H1 (cell line): ENCODE results near the gene MAP1LC3A. TPM values are rescaled to one million over a fixed set of nuclear protein-coding genes. Genes with fewer than 3 reads are reported as not detected.

Experiments
- CTCF ChIA-PET: fragments of 300-600 bp; sonication (Branson Sonifier 250); formaldehyde crosslinking; loops from one replicate; lab custom pipeline; 2021; ENCODE audit not compliant: partially characterized antibody; lab: Charles Lee
- POLR2A ChIA-PET: fragments of 300-600 bp; sonication (Branson Sonifier 250); formaldehyde crosslinking; loops from one replicate; lab custom pipeline; 2021; ENCODE audit warnings: inconsistent platforms; ENCODE audit not compliant: partially characterized antibody; lab: Charles Lee
- DNase-seq, 2 experiments: peaks; one replicate each; pipeline versions ENCODE4 v3.0.0 to v3.0.0-alpha.2; 2010 to 2022; ENCODE audit warnings: low spot score in 2 of 2, low read depth in 1 of 2, mixed read lengths in 1 of 2
- FAIRE-seq: peaks from 2 replicates; lab custom pipeline; 2011; peaks lifted over from hg19 to GRCh38; lab: Jason Lieb, UNC
- H2AFZ ChIP-seq: 2 replicates; pipeline ENCODE4 v1.8.1; 2012; ENCODE audit warnings: low read length, inconsistent platforms
- H2AK5ac ChIP-seq: 2 replicates; pipeline ENCODE4 v1.6.1; 2013; ENCODE audit warnings: low read depth, low read length
- H2BK120ac ChIP-seq: replicated peaks from 2 replicates; pipeline ENCODE3; 2013; ENCODE audit warnings: low read depth, low read length, inconsistent platforms
- H2BK12ac ChIP-seq: 2 replicates; pipeline ENCODE4 v1.6.1; 2013; ENCODE audit warnings: low read depth, low read length
- H2BK15ac ChIP-seq: 2 replicates; pipeline ENCODE4 v1.6.1; 2013; ENCODE audit warnings: low read length
- H2BK20ac ChIP-seq: 2 replicates; pipeline ENCODE4 v1.6.1; 2013; ENCODE audit warnings: low read length
- H2BK5ac ChIP-seq: 2 replicates; pipeline ENCODE4 v1.6.1; 2013; ENCODE audit warnings: low read depth, low read length
- H3K14ac ChIP-seq: 2 replicates; pipeline ENCODE4 v1.6.1; 2013; ENCODE audit warnings: inconsistent platforms; ENCODE audit not compliant: insufficient read length
- H3K18ac ChIP-seq: 2 replicates; pipeline ENCODE4 v1.6.1; 2013; ENCODE audit warnings: low read length; ENCODE audit errors: extremely low read depth
- H3K23ac ChIP-seq: 2 replicates; pipeline ENCODE4 v1.6.1; 2013; ENCODE audit warnings: inconsistent platforms; ENCODE audit not compliant: insufficient read length
- H3K23me2 ChIP-seq: 2 replicates; pipeline ENCODE4 v1.6.1; 2013; ENCODE audit warnings: low read depth, low read length
- H3K27ac ChIP-seq: 2 replicates; pipeline ENCODE4 v1.6.1; 2011; ENCODE audit warnings: low read depth, low read length, inconsistent platforms
- H3K27me3 ChIP-seq, 4 experiments: replicated peaks in 1 of 4; 1 replicate in 1 of 4; 2 replicates in 3 of 4; pipeline versions ENCODE4 v1.6.1 to v1.8.1; 2011 to 2013; ENCODE audit warnings: low read length in 3 of 4, mild to moderate bottlenecking in 3 of 4, inconsistent platforms in 2 of 4, mixed read lengths in 2 of 4, moderate library complexity in 1 of 4; ENCODE audit not compliant: control insufficient read depth in 3 of 4, insufficient read depth in 3 of 4; ENCODE audit errors: extremely low read depth in 1 of 4
- H3K36me3 ChIP-seq, 4 experiments: 2 replicates each; pipeline versions ENCODE4 v1.6.1 to v1.8.1; 2011 to 2013; ENCODE audit warnings: mild to moderate bottlenecking in 4 of 4, low read length in 3 of 4, moderate library complexity in 2 of 4, control low read depth in 1 of 4, inconsistent platforms in 1 of 4; ENCODE audit not compliant: insufficient read depth in 4 of 4, control insufficient read depth in 2 of 4
- H3K4ac ChIP-seq: replicated peaks from 2 replicates; pipeline ENCODE3; 2013; ENCODE audit warnings: low read length, low read depth, mixed read lengths, inconsistent platforms; ENCODE audit not compliant: insufficient read length
- H3K4me1 ChIP-seq, 4 experiments: replicated peaks in 1 of 4; 1 replicate in 1 of 4; 2 replicates in 3 of 4; pipeline versions ENCODE4 v1.6.1 to v1.8.1; 2011 to 2013; ENCODE audit warnings: low read length in 3 of 4, inconsistent platforms in 2 of 4, mixed read lengths in 1 of 4; ENCODE audit not compliant: insufficient read depth in 4 of 4, control insufficient read depth in 3 of 4
- H3K4me2 ChIP-seq, 2 experiments: 2 replicates each; pipeline versions ENCODE4 v1.6.1 to v1.8.1; 2011 to 2013; ENCODE audit warnings: low read depth in 2 of 2, low read length in 2 of 2, control low read depth in 1 of 2, inconsistent platforms in 1 of 2, mild to moderate bottlenecking in 1 of 2; ENCODE audit not compliant: insufficient read depth in 1 of 2
- H3K4me3 ChIP-seq, 4 experiments: fragments of 200-600, 300-600 bp in 1 of 4; sonication (generic), shearing (Covaris generic), sonication (Bioruptor Twin) in 1 of 4; 2 replicates each; pipeline versions ENCODE4 v1.5.1 to v1.8.1; 2011 to 2016; ENCODE audit warnings: low read length in 4 of 4, low read depth in 3 of 4, control low read depth in 2 of 4, inconsistent platforms in 2 of 4, mild to moderate bottlenecking in 2 of 4, mixed read lengths in 1 of 4, moderate library complexity in 1 of 4; ENCODE audit not compliant: insufficient read depth in 2 of 4; ENCODE audit errors: extremely low read depth in 1 of 4
- H3K56ac ChIP-seq: replicated peaks from 2 replicates; pipeline ENCODE3; 2013; ENCODE audit warnings: low read depth, mild to moderate bottlenecking, mixed read lengths, low read length, inconsistent platforms; ENCODE audit not compliant: insufficient read length
- H3K79me1 ChIP-seq: 2 replicates; pipeline ENCODE4 v1.6.1; 2013; ENCODE audit warnings: low read depth, low read length, control low read depth
- H3K79me2 ChIP-seq, 2 experiments: 2 replicates each; pipeline versions ENCODE4 v1.6.1 to v1.8.1; 2012 to 2013; ENCODE audit warnings: low read length in 2 of 2, mild to moderate bottlenecking in 2 of 2, inconsistent platforms in 1 of 2; ENCODE audit not compliant: insufficient read depth in 2 of 2, control insufficient read depth in 1 of 2
- H3K9ac ChIP-seq, 4 experiments: replicated peaks in 1 of 4; 1 replicate in 1 of 4; 2 replicates in 3 of 4; pipeline versions ENCODE4 v1.6.1 to v1.8.1; 2011 to 2013; ENCODE audit warnings: low read depth in 3 of 4, low read length in 3 of 4, control low read depth in 2 of 4, mild to moderate bottlenecking in 2 of 4, moderate library complexity in 2 of 4, inconsistent platforms in 1 of 4; ENCODE audit errors: extremely low read depth in 1 of 4
- H3K9me3 ChIP-seq, 2 experiments: 2 replicates each; pipeline versions ENCODE4 v1.6.1 to v1.8.1; 2012 to 2013; ENCODE audit warnings: mild to moderate bottlenecking in 2 of 2, moderate library complexity in 2 of 2, control low read depth in 1 of 2, inconsistent platforms in 1 of 2, low read depth in 1 of 2, low read length in 1 of 2, mixed read lengths in 1 of 2; ENCODE audit not compliant: insufficient read depth in 2 of 2
- H4K20me1 ChIP-seq, 2 experiments: replicated peaks in 1 of 2; 2 replicates each; pipeline versions ENCODE3 to v1.8.1; 2011 to 2013; ENCODE audit warnings: inconsistent platforms in 2 of 2, low read length in 2 of 2, mild to moderate bottlenecking in 1 of 2; ENCODE audit not compliant: insufficient read depth in 2 of 2, control insufficient read depth in 1 of 2
- H4K5ac ChIP-seq: 2 replicates; pipeline ENCODE4 v1.6.1; 2013; ENCODE audit warnings: low read length, low read depth, mixed read lengths, inconsistent platforms; ENCODE audit not compliant: insufficient read length
- H4K8ac ChIP-seq: 2 replicates; pipeline ENCODE4 v1.8.0; 2013; ENCODE audit warnings: mild to moderate bottlenecking, moderate library complexity, low read length, inconsistent platforms; ENCODE audit not compliant: insufficient read depth; ENCODE audit errors: extremely low read depth
- H4K91ac ChIP-seq: replicated peaks from 2 replicates; pipeline ENCODE3; 2013; ENCODE audit warnings: low read length, mixed read lengths, inconsistent platforms; ENCODE audit not compliant: insufficient read length
- BRCA1 ChIP-seq: IDR thresholded peaks from 2 replicates; pipeline ENCODE4 v1.6.1; 2012; ENCODE audit warnings: low read depth, low read length, improper control_type of control experiment
- CBX8 ChIP-seq: fragments of 300-800, 300-1000 bp; sonication (generic); IDR thresholded peaks from 2 replicates; pipeline ENCODE4 v1.7.1; 2016; ENCODE audit warnings: low read depth, low read length, borderline replicate concordance
- CHD2 ChIP-seq: IDR thresholded peaks from 2 replicates; pipeline ENCODE4 v1.6.1; 2012; ENCODE audit warnings: low read length, improper control_type of control experiment
- EGR1 ChIP-seq: IDR thresholded peaks from 2 replicates; pipeline ENCODE4 v1.6.1; 2011; ENCODE audit warnings: low read depth, low read length, borderline replicate concordance
- GTF2F1 ChIP-seq: IDR thresholded peaks from 2 replicates; pipeline ENCODE4 v1.6.1; 2012; ENCODE audit warnings: low read depth, low read length, improper control_type of control experiment, borderline replicate concordance
- HDAC6 ChIP-seq: IDR thresholded peaks from one replicate; pipeline ENCODE4 v1.7.1; 2012; ENCODE audit warnings: low read depth, mild to moderate bottlenecking, inconsistent platforms, low read length, moderate library complexity
- KDM1A ChIP-seq: fragments of 200-600, 300-600 bp; sonication (generic); IDR thresholded peaks from 2 replicates; pipeline ENCODE4 v1.7.1; 2016; ENCODE audit warnings: mild to moderate bottlenecking, low read length, borderline replicate concordance
- MAFK ChIP-seq: IDR thresholded peaks from 2 replicates; pipeline ENCODE4 v1.6.1; 2012; ENCODE audit warnings: low read depth, mild to moderate bottlenecking, improper control_type of control experiment, low read length
- POLR2A ChIP-seq, 2 experiments: IDR thresholded peaks; 1 replicate in 1 of 2; 2 replicates in 1 of 2; pipeline ENCODE4 v1.6.1; 2011; ENCODE audit warnings: low read depth in 2 of 2, low read length in 2 of 2, mild to moderate bottlenecking in 2 of 2; ENCODE audit errors: control extremely low read depth in 1 of 2
- POLR2AphosphoS5 ChIP-seq: IDR thresholded peaks from 2 replicates; pipeline ENCODE4 v1.6.1; 2011; ENCODE audit warnings: low read depth, low read length
- RBBP5 ChIP-seq: IDR thresholded peaks from 2 replicates; pipeline ENCODE4 v1.7.1; 2012; ENCODE audit warnings: low read depth, mild to moderate bottlenecking, inconsistent platforms, low read length, moderate library complexity, borderline replicate concordance
- SP1 ChIP-seq: IDR thresholded peaks from 2 replicates; pipeline ENCODE4 v1.6.1; 2011; ENCODE audit warnings: low read depth, low read length
- TAF7 ChIP-seq: optimal IDR thresholded peaks from 2 replicates; pipeline ENCODE3; 2011; ENCODE audit warnings: low read depth, mild to moderate bottlenecking, inconsistent platforms, low read length, moderate library complexity, borderline replicate concordance
- WGBS, 2 experiments: shearing (Covaris generic) in 1 of 2; methylation state at CpG; one replicate each; pipeline versions ENCODE4 v1.1.6 to v1.1.7; 2013 to 2015; ENCODE audit warnings: low lambda C conversion rate in 2 of 2, mixed read lengths in 2 of 2, inconsistent platforms in 1 of 2, low coverage in 1 of 2, missing lambda C conversion rate in 1 of 2; ENCODE audit not compliant: insufficient replicate concordance in 2 of 2, insufficient coverage in 1 of 2, insufficient read length in 1 of 2; ENCODE audit errors: extremely low coverage in 1 of 2, missing lambda C conversion rate in 1 of 2; 5-methylcytosine and 5-hydroxymethylcytosine counted together
- polyA plus RNA-seq, 7 experiments: library from polyadenylated mRNA; depleted of rRNA in 3 of 7; stranded (reverse) in 5 of 7; unstranded in 2 of 7; fragments of >200 nt in 5 of 7; fragments of 200-250 nt in 2 of 7; gene quantifications; 1 replicate in 5 of 7; 2 replicates in 1 of 7; 4 replicates in 1 of 7; pipeline versions ENCODE4 v1.2.1 to v1.2.3, GENCODE V29; 2011 to 2013; ENCODE audit warnings: missing spikeins in 2 of 7, mixed read lengths in 2 of 7
- total RNA-seq: library from RNA; stranded (reverse); fragmentation: NEBNext Ultra II Directional; extraction: Animal tissue kit (Norgen Biotek cat#: 25700); gene quantifications from 2 replicates; pipeline ENCODE4 v1.2.1, GENCODE V29; 2021
- TF ChIP-seq, protein P1 (sequence below): IDR thresholded peaks from 2 replicates; pipeline ENCODE4 v1.6.1; 2011; ENCODE audit warnings: low read depth, mild to moderate bottlenecking, low read length; ENCODE audit not compliant: insufficient read depth
- TF ChIP-seq, protein P2 (sequence below): IDR thresholded peaks from 2 replicates; pipeline ENCODE4 v1.6.1; 2012; ENCODE audit warnings: inconsistent platforms

The MAP1LC3A gene
- total and polyA plus RNA-seq, 2 of the 8 experiments (the other 6 are each of a cell fraction or from before 2014, with no cell fraction given): 5.0 to 6.1 TPM

DNA sequence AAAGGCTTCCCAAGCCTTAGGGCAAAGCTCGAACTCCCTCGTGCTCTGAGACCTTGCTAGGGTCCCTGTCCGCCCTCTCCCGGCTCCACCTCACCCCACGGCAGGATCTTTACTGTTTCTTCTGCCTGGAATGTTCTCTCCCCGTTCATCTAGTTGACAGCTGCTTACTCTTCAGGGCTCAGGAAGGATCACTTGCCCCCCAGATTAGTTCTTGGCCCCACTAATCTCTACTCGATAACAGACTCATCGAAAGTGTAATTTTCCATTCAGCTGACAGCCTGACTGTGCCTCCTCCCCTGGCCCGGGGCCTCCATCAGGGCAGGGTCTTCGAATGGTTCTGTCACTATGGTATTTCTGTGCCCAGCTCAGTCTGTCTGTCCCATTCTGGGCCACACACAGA lies 3.1 kb downstream of the MAP1LC3A start:
- no peaks in the 10 kb centered on the region for H3K9me3 ChIP-seq
- H4K8ac ChIP-seq: no peak overlapping the region
- H2AK5ac ChIP-seq: no peak overlapping the region
- H3K4me3 ChIP-seq: no peak overlapping the region
- WGBS, 2 experiments: 89% methylated on average over 10 of the region's 10 CpGs; no CpG with 5 or more reads in 1 of the 2 experiments
- peaks cover 0 to 2% (median 0%) of the 10 kb centered on the region in 4 experiments; a peak in 1 of 7 replicates for H3K4me1 ChIP-seq
- no peak overlapping the region for H3K4ac ChIP-seq
- no peak overlapping the region for H3K27ac ChIP-seq
- no peak overlapping the region for H4K91ac ChIP-seq
- no peak overlapping the region for H2BK12ac ChIP-seq
- H4K20me1 ChIP-seq: peaks cover 0 to 10% of the 10 kb centered on the region in 2 experiments
- no peak overlapping the region for H2BK120ac ChIP-seq
- H3K36me3 ChIP-seq: no peaks in the 10 kb centered on the region
- H2BK5ac ChIP-seq: no peak overlapping the region
- FAIRE-seq (no peak), DNase-seq (no peak)
- no peak overlapping the region for H3K56ac ChIP-seq
- H2BK20ac ChIP-seq: no peak overlapping the region
- no peak overlapping the region for H4K5ac ChIP-seq
- peaks cover 6% of the 10 kb centered on the region for H3K23me2 ChIP-seq
- no peak overlapping the region for H2AFZ ChIP-seq
- no peaks in the 10 kb centered on the region for H3K79me2 ChIP-seq
- H2BK15ac ChIP-seq: no peak overlapping the region
- ChIA-PET POLR2A (interaction anchor here (0.6 to 1.0 kb wide), 2 partner anchors 144 to 163 kb away, joined by 3 read pairs; no protein-coding TSS in a partner anchor), CTCF (interaction anchor here (0.7 to 6.2 kb wide), 16 partner anchors 9 to 419 kb away, joined by 3 to 48 read pairs (median 4); partner anchors contain the start of gene TP53INP2)
- H3K23ac ChIP-seq: no peak overlapping the region
- no peak overlapping the region for H3K18ac ChIP-seq
- H3K79me1 ChIP-seq: peaks cover 6% of the 10 kb centered on the region
- H3K27me3 ChIP-seq: no peaks in the 10 kb centered on the region; a peak in 2 of 7 replicates
- no peak overlapping the region for H3K4me2 ChIP-seq
- H3K14ac ChIP-seq: no peak overlapping the region
- H3K9ac ChIP-seq: no peak overlapping the region
- TF ChIP-seq, protein P1, sequence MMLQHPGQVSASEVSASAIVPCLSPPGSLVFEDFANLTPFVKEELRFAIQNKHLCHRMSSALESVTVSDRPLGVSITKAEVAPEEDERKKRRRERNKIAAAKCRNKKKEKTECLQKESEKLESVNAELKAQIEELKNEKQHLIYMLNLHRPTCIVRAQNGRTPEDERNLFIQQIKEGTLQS: no peak
- no peak for TF ChIP-seq POLR2AphosphoS5
- TF ChIP-seq SP1: no peak
- TF ChIP-seq, protein P2, sequence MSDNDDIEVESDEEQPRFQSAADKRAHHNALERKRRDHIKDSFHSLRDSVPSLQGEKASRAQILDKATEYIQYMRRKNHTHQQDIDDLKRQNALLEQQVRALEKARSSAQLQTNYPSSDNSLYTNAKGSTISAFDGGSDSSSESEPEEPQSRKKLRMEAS: no peak
- TF ChIP-seq GTF2F1: no peak
- no peak for TF ChIP-seq CBX8
- TF ChIP-seq CHD2: no peak
- no peak for TF ChIP-seq KDM1A
- no peak for TF ChIP-seq MAFK
- TF ChIP-seq RBBP5: no peak
- no peak for TF ChIP-seq POLR2A (IDR thresholded peaks at IDR 0.05; ENCODE audit: control extremely low read depth in 1 of 2, low read depth in 2 of 2, low read length in 2 of 2)
- TF ChIP-seq HDAC6: no peak
- TF ChIP-seq TAF7: no peak
- no peak for TF ChIP-seq BRCA1
- TF ChIP-seq EGR1: no peak
